Activated CD4-positive, alpha-beta T cell treated with anti-CD3 and anti-CD28 coated beads for 24 hours (primary cell): ENCODE measurements around the gene AGAP1.

Experiments used
- DNase-seq, 2 donors: peaks; one replicate each; pipeline ENCODE4 v3.0.0-alpha.2; 2020; ENCODE audit warnings: low read depth in 2 of 2

The AGAP1 gene

DNA sequence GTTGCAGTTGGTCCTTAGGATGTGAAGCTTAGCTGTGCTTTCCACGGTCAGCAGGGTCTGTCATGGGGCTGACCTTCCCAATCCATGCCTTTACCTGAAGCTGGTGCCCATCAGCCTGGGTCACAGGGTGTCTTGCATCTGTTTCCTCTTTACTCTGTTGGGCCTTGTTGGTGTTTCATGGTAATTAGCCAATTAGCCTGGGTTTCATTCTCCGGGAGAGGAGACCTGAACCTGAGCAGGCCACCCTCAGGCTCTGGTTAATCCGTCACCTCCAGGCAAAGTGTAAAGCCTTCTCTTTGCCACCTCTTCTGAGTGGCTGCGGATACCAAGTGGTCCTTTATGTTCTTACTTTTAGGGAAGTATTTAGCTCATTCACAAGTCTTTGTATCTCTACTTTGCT, 534.2 kb downstream of the AGAP1 start:
- no peak for DNase-seq

DNA sequence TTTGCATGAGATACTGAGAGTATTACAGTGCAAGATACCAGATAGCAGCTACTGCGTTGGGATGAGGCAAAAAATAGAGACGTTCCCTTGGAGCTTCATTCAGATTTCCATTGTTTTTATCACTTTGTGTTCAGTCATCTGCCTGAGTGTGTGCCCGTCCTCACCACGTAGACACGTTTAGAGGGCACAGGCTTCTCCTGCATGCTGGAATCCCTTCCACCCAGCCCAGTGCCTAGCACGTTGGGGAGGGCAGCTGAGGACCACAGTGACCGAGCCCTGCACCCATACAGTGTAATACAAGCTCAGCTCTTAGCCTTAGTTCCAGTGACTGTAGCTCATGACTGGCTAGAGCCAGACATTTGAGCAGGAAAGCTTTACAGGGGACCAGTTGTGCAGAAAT, 539.6 kb downstream of the AGAP1 start:
- DNase-seq: no peak

DNA sequence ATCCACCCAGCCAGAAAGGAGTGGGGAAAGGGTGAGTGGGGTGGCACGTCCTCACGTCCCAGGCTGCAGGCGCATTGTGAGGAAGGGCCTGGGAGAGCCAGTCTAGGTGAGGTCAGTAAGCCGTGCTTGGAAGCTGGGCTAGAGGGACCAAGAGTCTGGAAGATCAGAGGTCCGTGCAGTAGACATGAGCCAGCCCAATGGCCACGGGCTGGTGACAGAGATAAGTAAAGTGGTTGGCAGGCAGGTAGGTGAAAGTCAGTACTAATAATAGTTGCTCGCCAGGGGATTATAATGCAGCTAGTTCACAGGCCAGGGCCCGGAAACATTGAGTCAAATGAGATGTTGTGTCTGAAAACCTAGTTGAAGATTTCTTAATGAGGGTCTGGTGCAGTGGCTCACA, 541.1 kb downstream of the AGAP1 start:
- DNase-seq: no peak

DNA sequence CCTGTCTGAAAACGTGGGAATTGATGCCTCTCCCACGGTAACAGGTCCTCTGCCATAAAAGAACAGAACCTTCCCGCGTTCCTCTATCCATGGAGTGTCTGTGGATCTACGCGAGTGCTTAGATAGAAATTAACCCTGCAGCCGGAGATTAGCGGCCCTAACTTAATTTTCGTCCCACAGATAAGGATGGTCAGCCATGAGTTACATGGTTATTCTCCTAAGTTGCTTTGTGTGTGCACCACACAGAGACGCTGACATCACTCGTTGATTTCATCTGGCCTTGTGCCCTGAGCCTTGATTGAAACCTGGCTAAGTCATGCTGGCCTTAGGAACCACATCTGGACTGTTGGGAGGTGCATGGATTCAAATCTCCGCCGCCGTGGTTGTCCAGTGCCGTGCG, 542.2 kb downstream of the AGAP1 start:
- DNase-seq: no peak

DNA sequence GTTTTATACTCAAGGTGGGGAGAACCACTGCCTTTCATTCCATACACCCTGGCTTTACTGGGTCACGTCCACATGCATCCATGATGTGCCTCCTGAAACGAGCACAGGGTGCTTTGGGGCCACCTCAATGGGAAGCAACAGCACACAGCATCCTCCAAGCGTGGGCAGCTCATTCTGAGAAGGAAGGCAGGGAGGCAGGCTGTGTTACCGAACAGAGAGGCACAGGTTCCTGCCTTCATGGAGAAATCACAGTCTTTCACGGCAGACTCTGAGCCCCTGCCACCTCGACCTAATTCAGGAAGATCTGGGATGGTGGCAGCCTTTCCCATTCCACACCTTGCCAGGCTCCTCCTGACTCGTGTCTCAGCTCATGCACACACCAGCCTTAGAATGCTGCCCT, 544.3 kb downstream of the AGAP1 start:
- DNase-seq: no peak

DNA sequence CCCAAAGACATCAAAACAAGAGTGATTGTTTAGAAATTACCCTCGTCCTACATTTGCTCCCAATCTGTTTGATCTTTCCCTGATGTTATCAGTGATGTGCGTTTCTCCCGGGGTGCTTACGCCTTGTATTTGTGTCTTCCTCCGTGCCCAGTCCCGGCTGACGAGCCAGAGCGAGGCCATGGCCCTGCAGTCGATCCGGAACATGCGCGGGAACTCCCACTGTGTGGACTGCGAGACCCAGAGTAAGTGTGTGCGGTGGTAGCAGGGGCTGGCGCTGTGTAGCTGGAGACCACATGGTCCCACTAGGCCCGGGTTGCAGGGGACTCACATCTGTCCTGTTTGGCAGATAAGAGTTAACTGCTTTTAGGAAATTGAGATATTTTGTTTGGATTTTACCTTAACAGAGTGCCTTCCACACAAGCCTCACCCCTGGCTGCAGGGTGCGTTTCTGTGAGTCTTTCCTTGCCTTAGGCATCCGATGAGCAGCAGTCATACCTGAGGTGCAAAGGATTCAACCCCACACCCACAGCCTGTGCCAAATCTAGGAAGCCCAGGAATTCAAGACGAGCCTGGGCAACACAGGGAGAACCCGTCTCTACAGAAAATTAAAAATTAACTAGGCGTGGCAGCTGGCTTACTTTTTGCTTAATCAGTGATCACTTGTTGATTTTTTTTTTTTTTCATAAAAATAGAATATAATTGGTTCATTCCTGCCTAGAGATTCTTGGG, 546.9 kb downstream of the AGAP1 start:
- no peak for DNase-seq

DNA sequence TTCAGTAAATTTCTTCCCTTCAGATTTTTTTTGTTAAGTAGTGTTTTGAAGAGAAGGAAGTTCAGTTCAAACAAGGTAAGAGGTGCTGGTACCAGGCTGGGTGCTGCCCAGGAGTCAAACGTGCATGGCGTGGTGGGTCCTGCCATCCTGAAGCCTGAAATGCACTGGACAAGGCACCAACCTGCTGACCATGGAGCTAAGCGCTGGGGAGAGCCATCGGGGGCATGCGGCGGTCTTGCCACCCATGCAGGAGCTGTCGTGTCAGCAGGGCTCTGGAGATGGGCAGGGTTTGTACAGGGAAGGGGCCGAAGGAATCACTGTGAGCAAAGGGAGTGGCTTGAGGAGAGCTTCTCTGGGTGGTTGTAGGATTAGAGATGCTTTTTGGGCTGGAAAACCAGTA, 547.8 kb downstream of the AGAP1 start:
- DNase-seq: no peak

DNA sequence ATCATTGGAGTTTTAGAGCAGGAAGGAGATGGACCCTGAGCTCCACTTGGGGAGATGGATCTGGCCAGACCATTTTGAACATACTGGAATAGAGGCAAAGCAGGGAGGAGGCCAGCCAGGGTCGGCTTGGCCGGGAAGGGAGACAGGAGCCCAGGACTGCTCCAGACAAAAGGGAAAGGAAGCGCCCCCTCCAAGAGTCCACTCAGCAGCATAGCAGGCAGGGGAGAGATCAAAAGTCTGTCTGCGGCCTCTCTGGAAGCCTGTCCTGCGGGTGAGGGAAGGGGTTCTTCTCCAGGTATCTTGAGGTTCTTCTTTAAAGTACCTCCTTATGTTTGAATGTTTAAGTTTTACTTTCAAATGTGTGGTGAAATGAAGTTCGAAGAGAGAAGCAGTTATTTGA, 548.2 kb downstream of the AGAP1 start:
- DNase-seq: no peak

DNA sequence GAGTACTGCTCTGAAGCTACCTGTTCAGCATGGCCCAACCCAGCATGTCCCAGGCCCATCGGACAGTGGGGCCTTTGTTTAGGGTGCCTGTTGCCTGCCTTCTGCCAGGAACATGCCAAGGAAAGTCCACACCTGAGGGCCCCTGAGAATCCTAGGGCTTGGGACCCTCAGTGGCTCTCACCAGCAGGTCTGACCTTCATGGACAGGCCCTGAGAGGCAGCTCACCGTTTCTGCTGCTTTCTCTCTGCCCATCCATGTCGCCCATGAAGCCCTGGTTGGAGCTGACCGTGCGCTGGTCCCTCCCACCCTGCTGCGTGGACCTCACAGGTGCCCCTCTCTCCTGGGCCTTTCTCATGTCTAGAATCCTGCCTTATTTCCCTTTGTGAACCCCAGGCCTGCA, 550.3 kb downstream of the AGAP1 start:
- no peak for DNase-seq

DNA sequence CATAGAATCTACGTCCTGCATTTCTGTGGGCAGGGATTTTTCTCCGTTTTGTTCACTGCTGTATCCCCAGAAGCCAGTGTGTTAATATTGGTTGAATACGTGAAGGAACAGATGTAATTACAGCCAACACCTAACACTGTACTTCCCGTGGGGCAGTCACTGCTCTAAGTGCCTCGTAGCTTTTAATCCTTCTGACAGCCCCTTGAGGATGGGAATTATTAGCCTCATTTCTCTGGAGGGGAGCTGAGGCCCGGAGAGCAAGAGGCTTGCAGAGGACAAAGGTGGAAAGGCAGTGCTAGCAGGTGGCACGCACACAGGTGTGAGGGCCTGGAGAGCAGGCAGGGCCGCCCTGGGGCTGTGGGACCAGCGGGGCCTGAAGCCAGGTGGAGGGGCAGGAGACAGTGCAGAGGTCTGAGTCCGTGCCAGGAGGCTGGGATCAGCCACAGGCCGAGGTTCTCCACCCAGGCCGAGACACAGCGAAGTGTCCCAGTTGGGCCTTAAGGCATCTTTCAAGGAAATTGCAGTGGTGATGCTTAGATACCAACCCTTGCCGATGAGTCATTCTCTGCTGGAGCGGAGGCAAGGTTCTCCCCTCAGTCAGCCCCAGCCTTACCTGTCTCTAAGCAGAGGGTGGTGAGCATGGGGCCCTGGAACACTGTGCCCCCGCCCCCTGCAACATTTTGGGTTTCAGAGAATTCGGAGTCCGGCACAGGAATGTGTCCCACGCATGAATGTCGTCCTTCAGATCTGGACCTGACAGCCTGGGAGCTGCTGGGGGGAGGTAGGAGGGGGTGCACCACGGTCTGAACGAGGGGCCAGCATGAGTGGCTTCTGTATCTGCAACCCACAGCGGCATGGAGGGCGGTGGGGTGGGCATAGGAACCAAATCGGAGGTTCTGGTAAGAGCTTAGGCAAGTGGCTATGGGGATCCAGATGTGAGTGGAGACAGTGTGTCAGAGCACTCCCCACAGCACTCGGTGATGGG, 551.7 kb downstream of the AGAP1 start:
- DNase-seq: no peak

DNA sequence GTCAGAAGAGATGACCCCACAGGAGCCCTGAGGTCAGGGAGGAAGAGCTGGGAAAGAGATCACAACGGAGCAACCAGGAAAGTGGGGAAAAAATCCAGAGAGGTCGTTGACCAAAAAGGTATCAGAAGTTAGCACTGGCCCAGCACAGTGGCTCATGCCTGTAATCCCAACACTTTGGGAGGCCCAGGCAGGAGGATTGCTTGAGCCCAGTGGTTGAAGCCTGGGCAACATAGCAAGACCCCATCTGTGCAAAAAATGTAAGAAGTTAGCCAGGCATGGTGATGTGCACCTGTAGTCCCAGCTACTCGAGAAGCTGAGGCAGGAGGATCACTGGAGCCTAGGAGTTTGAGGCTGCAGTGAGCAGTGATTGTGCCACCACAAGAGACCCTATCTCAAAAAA, 552.9 kb downstream of the AGAP1 start:
- no peak for DNase-seq

DNA sequence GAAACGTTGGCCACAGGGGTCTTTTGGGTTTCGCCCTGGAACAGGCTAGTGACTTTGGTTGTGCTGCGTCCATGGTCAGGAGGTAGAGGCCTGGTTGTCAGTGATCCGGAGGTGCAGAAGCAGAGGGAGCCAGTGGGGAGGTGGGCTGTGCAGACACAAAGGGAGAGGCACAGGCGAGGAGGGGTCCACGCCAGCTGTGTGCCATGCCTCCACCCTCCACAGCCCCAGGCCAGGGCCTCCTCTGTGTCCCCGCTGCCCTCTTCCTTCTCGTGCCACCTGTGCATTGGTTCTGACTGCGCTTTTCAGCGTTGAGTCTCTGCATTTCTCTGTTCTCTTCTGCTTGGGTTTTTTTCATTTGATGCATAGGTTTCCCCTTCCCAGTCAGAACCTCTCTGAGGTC, 553.3 kb downstream of the AGAP1 start:
- DNase-seq: no peak

DNA sequence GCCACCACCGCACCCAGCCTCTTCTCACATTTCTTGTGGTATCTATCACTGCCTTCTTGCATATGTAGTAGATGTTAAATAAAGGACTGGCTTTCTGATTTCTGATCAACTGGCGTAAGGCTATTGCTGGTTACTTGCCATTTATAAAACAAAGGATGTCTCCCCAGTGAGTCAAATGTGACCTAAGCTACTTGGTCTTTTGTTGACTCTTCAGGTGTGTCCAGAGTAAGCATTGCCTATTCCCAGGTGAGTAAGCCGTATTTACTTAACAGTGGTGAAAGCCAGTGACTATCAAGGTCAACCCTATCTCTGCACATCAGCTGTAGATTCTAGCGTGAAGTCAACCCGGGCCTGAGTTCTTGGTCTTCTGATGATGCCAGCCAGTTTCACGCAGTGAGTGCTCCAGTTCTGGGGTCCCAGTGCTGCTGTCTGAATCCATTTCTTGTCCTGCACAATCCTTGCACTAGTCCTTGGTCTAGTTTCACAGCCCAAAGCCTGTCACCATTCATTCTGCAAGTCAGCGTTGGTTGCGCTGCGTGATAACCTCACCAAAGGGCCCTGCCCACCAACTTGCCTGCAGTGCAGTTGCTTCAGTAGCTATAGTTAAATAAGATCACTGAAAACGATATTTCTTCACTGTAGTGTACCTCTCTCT, 554.2 kb downstream of the AGAP1 start:
- DNase-seq: no peak

DNA sequence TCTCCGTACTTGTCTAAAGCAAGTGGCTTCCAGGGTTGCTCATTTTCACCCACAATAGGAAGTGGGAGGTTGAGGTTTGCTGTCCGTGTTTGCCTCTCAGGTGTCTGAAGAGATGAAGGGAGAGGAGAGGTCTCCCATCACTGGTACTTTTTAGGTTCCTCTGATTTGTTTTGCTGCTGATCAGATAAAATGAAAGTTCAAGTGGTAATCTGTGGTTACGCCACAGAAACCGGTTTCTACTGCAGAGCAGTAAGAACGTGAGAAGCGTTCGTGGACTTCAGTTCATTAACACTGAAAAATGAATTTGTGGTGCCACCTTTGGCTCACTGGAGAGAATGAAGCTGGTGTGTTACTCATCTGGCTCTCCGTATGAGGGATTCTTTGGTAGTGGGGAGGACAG, 556.1 kb downstream of the AGAP1 start:
- DNase-seq: no peak

DNA sequence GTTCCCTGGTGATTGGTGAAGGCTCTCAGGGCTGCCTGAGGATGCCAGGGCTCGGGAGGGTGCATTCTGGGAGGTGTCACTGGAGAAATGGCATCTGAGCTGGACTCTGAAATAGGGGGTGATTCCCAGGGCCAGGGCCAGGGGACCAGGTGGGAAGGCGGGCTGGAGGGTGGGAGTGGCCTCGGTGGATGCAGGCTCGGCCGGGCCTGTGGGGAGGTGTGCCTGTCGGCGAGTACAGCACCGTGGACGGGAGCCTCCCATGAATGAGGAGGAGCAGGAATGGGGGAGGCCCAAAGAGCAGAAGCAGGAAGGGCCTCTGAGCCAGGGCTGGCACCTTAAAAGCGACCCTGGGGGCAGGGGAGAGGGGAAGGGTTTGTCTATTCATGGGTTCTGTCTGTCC, 557.5 kb downstream of the AGAP1 start:
- DNase-seq: no peak

DNA sequence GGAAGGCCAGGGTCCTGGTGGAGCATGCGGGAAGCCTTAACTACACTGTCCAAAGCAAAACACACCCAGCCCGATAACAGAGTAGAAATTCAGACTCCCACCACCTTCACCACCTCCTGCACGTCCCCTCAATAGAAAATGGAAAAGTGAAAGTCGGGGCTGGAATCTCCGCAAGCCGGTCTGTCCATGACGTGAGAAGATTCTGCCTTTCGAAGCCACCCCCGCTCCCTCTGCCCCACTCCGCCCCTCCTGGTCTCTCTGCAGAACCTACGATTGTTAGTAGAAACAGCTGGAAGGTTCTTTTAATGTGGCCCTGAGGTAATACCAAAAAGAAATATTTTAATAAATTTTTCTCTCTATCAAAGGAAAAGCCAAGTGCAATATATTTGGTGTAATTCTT, 558.0 kb downstream of the AGAP1 start:
- no peak for DNase-seq

DNA sequence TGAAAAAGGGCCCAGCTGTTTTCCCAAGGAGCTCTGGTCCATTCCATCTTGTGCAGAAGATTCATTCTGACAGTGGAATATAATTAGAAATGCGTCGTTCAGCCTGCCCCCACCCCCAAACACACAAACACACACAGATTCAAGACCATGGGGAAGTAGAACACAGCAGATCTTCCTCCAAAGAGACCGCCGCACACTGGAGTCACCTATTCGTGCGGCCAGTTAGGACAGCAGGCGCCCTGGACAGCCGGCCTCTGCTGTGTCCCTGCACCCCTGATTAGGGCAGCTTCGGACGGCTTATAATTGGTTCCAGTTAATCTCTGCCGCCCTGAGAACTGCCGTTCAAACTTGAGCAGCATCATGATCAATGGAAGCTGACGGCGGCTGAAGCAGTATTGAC, 558.4 kb downstream of the AGAP1 start:
- DNase-seq: no peak

DNA sequence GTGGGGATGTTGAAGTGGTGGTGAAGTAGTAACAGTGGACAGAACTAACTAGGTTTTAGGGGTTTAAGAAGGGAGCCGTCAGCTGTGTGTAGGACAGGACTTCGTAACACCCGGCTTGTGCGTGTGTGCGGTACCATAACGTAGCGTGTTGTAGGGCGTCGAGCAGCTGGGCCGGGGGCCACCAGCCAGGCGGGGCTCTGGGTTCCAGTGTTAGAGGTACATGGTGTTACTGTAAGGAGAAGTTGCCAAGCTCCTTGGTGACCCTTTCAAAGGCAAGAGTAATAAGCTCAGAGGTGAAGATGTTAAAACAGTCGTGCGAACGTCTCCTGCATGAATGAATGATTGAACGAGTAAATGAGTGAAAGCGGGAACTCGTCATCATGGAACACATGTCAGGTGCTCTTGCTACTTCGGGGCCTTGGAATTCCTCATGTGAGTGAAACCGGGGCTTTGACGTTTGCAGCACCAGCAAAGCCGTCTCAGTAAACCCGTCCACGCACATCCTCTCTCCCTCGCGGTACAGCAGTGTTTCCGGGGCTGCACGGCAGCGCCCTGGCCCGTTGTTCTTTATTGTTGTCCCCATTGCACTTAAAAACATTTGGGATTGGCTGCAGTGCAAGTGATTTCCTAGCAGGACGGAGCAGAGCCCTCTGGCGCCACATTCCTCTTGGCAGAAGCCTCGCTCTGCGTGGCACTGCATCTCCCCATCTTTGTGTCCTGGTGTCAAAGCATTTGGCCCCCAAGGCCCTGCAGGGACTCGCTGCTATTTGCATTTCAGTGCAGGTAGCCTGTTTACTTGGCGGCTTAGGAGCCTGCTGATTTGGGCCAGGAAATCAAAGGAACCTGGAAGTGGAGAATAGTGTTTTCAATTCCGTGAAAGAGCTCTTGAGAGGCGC, 559.3 kb downstream of the AGAP1 start:
- no peak for DNase-seq

DNA sequence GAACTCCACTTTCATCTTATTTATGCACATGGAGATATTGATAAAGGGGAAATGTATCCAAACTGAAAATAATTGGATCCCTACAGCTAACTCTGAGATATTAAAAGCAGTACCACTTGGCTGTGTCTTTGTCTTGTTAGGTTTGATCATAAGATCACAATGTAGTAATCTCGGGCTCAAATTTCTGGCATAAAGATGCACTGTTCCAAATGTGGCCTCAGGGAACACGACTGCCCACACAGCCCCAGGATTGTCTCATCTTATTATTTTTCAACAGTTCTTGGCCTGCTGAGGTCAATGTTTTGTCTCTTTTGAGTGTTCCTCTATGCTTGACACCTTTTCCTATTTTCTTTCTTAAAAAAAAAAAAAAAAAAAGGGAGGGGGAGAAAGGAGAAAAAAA, 560.3 kb downstream of the AGAP1 start:
- DNase-seq: no peak

DNA sequence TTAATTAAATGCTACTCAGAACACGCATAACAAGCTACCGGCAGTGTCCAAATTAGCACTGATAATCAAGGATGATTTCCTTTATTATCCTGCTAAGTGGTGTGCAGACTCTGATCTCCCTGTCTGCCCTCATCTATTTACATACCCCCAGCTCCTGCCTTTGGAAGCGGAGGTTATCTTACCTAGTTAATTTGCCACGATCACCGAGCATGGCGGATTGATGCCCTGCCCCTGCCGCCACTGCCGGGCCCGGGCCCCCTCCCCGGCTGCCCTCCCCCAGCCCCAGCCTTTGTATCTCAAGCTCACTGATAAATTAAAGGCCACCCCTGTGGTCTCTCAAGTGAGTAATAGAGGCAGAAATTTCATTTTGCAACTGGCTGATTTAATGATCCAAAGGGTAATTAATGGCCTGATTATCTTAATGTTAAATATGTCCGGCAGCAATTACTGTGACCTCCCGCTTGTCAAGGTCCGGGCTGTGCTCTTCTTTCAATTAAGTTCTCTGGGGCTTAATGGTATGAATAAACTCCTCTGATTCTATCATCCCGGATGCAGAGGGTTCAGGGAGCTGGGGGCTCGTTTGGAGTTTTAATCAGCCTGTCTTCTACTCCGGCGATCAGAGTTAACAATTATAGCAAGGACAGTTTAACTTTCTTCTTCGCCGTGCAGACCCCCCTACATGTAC, 560.9 kb downstream of the AGAP1 start:
- no peak for DNase-seq

DNA sequence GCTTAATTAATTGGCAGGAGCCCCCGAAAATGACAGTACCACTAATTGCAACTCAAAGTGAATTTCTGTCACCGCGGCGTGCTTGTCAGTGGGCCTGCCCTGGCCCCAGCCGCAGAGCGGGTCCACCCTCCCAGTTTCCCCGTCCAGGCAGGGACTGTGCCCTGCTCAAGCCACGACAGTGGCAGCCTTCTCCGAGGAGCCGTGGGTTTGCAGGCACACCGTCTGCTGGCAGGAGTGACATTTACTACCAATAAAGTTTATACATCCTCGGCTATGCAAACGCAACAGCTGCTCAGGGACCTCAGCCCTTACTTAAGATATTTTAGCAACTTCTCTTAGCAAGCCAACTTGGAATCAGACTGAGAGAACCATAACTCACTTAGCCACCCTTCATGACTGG, 561.6 kb downstream of the AGAP1 start:
- no peak for DNase-seq
